Measurements from ENCODE around the gene RNASEL.

RNASEL gene

GRCh38 chr1:182600745-182601415, 11.8 kb upstream of the RNASEL start:
- no peak for DNase-seq (ENCODE audit: low read depth)

GRCh38 chr1:182600036-182600713, 11.1 kb upstream of the RNASEL start:
- DNase-seq (ENCODE audit: low read depth), result no peak

- no peak for DNase-seq (ENCODE audit: low read depth)
Measured at GRCh38 chr1:182599339-182599738, 10.3 kb upstream of the RNASEL start.

GRCh38 chr1:182598296-182598695, 9.2 kb upstream of the RNASEL start:
- no peak for DNase-seq (ENCODE audit: low read depth)

GRCh38 chr1:182596934-182597333, 7.9 kb upstream of the RNASEL start:
- no peak for DNase-seq (ENCODE audit: low read depth)

GRCh38 chr1:182595641-182596240, 6.7 kb upstream of the RNASEL start:
- DNase-seq (ENCODE audit: low read depth), result peak; percentile 62

- DNase-seq (ENCODE audit: low read depth), result no peak
Measured at GRCh38 chr1:182589931-182590330, 875 bp upstream of the RNASEL start.

- DNase-seq (ENCODE audit: low read depth), result no peak
Measured at GRCh38 chr1:182589520-182589919, 464 bp upstream of the RNASEL start.

GRCh38 chr1:182587666-182588499, 1.2 kb downstream of the RNASEL start:
- no peak for DNase-seq (ENCODE audit: low read depth)

GRCh38 chr1:182587093-182587492, 2.0 kb downstream of the RNASEL start:
- no peak for DNase-seq (ENCODE audit: low read depth)

GRCh38 chr1:182586380-182586779, 2.7 kb downstream of the RNASEL start:
- no peak for DNase-seq (ENCODE audit: low read depth)

- no peak for DNase-seq (ENCODE audit: low read depth)
Measured at GRCh38 chr1:182584746-182585145, 4.3 kb downstream of the RNASEL start.

GRCh38 chr1:182580736-182581135, 8.3 kb downstream of the RNASEL start:
- DNase-seq (ENCODE audit: low read depth), result no peak

GRCh38 chr1:182575540-182576149, 13.4 kb downstream of the RNASEL start:
- DNase-seq (ENCODE audit: low read depth), result no peak

GRCh38 chr1:182574156-182574555, 14.9 kb downstream of the RNASEL start:
- no peak for DNase-seq (ENCODE audit: low read depth)

- no peak for DNase-seq (ENCODE audit: low read depth)
Measured at GRCh38 chr1:182570611-182570970, 18.5 kb downstream of the RNASEL start.

GRCh38 chr1:182569939-182570610, 19.0 kb downstream of the RNASEL start:
- DNase-seq (ENCODE audit: low read depth), result no peak

GRCh38 chr1:182568647-182569284, 20.3 kb downstream of the RNASEL start:
- no peak for DNase-seq (ENCODE audit: low read depth)

- no peak for DNase-seq (ENCODE audit: low read depth)
Measured at GRCh38 chr1:182567629-182568028, 21.4 kb downstream of the RNASEL start.

GRCh38 chr1:182565537-182565936, 23.5 kb downstream of the RNASEL start:
- DNase-seq (ENCODE audit: low read depth), result no peak

GRCh38 chr1:182564406-182565004, 24.6 kb downstream of the RNASEL start:
- no peak for DNase-seq (ENCODE audit: low read depth)
